HepG2 (cell line): ENCODE measurements around the gene TMEM107. TPM values are rescaled to one million over a fixed set of nuclear protein-coding genes. Genes with fewer than 3 reads are reported as not detected.
A peak's percentile ranks its signal among the peaks of the same experiment; 100 is the strongest.

Source experiments
- CREB3 ChIP-seq: sonication (generic); formaldehyde crosslinking; IDR thresholded peaks from 2 replicates; pipeline ENCODE4 v1.5.0; 2020; ENCODE audit warnings: missing genetic modification reagents
- FOXP1 ChIP-seq, 2 experiments: fragments of 450-650 bp in 1 of 2; IDR thresholded peaks; 2 replicates each; pipeline ENCODE4 v1.6.1; 2017 to 2018; ENCODE audit warnings: antibody characterized with exemption in 1 of 2
- KDM5B ChIP-seq: sonication (generic); formaldehyde crosslinking; IDR thresholded peaks from 2 replicates; pipeline ENCODE4 v1.4.0; 2020; ENCODE audit warnings: missing genetic modification reagents, mild to moderate bottlenecking, borderline replicate concordance
- MAZ ChIP-seq, 2 experiments: sonication (generic) in 1 of 2; formaldehyde crosslinking in 1 of 2; IDR thresholded peaks; 2 replicates each; pipeline versions ENCODE4 v1.5.0 to v1.6.1; 2012 to 2020; ENCODE audit warnings: low read depth in 2 of 2, mild to moderate bottlenecking in 2 of 2, borderline replicate concordance in 1 of 2, improper control_type of control experiment in 1 of 2, low read length in 1 of 2, missing genetic modification reagents in 1 of 2, moderate library complexity in 1 of 2
- NFE2L1 ChIP-seq: sonication (generic); formaldehyde crosslinking; IDR thresholded peaks from 2 replicates; pipeline ENCODE4 v1.4.0; 2020; ENCODE audit warnings: missing genetic modification reagents, mild to moderate bottlenecking, borderline replicate concordance
- PCBP2 ChIP-seq: fragments of 200-400 bp; formaldehyde crosslinking; optimal IDR thresholded peaks from 2 replicates; pipeline ENCODE3; 2018; ENCODE audit warnings: low read length, low read depth; ENCODE audit not compliant: poor library complexity, severe bottlenecking
- RBM22 ChIP-seq: fragments of 200-400 bp; formaldehyde crosslinking; optimal IDR thresholded peaks from 2 replicates; pipeline ENCODE3; 2017; ENCODE audit warnings: mild to moderate bottlenecking, low read length, moderate library complexity
- RELA ChIP-seq: sonication (generic); formaldehyde crosslinking; IDR thresholded peaks from 2 replicates; pipeline ENCODE4 v1.4.0; 2020; ENCODE audit warnings: missing genetic modification reagents
- TCF7 ChIP-seq: sonication (generic); IDR thresholded peaks from 2 replicates; pipeline ENCODE4 v1.6.1; 2016; ENCODE audit warnings: antibody characterized with exemption, low read depth
- USF2 ChIP-seq, 2 experiments: sonication (generic) in 1 of 2; formaldehyde crosslinking in 1 of 2; IDR thresholded peaks; 2 replicates each; pipeline versions ENCODE4 v1.5.1 to v1.6.1; 2011 to 2020; ENCODE audit warnings: borderline replicate concordance in 1 of 2, low read depth in 1 of 2, low read length in 1 of 2, mild to moderate bottlenecking in 1 of 2, missing genetic modification reagents in 1 of 2, moderate library complexity in 1 of 2
- ZBTB33 ChIP-seq: sonication (generic); formaldehyde crosslinking; IDR thresholded peaks from 2 replicates; pipeline ENCODE4 v1.4.0; 2020; ENCODE audit warnings: missing genetic modification reagents
- ZMYM2 ChIP-seq: sonication (generic); formaldehyde crosslinking; IDR thresholded peaks from 2 replicates; pipeline ENCODE4 v1.8.0; 2022; ENCODE audit warnings: mild to moderate bottlenecking, missing genetic modification reagents
- ZNF326 ChIP-seq: sonication (generic); formaldehyde crosslinking; IDR thresholded peaks from 2 replicates; pipeline ENCODE4 v1.4.0; 2020; ENCODE audit warnings: missing genetic modification reagents, borderline replicate concordance
- ZNF619 ChIP-seq: sonication (generic); formaldehyde crosslinking; IDR thresholded peaks from 2 replicates; pipeline ENCODE4 v1.4.0; 2020; ENCODE audit warnings: mild to moderate bottlenecking, missing genetic modification reagents
- ZNF747 ChIP-seq: sonication (generic); formaldehyde crosslinking; IDR thresholded peaks from 2 replicates; pipeline ENCODE4 v1.8.1; 2023; ENCODE audit warnings: missing genetic modification reagents, mild to moderate bottlenecking, borderline replicate concordance
- polyA plus RNA-seq, 8 experiments: library from polyadenylated mRNA; depleted of rRNA in 3 of 8; stranded (reverse) in 7 of 8; unstranded in 1 of 8; fragments of >200 nt; fragmentation: Illumina TruSeq in 4 of 8; extraction: Trizol in 4 of 8; gene quantifications; 2 replicates each; pipeline versions ENCODE4 v1.2.1 to v1.2.3, GENCODE V29; 2011 to 2016; ENCODE audit warnings: low read depth in 4 of 8, missing spikeins in 1 of 8, mixed read lengths in 1 of 8; ENCODE audit not compliant: insufficient read depth in 1 of 8
- total RNA-seq, 5 experiments: library from RNA; depleted of rRNA; stranded (reverse); fragments of >200 nt; fragmentation: Illumina TruSeq; extraction: Trizol; gene quantifications; 2 replicates each; pipeline ENCODE4 v1.2.3, GENCODE V29; 2016; ENCODE audit warnings: low read depth in 1 of 5
- TF ChIP-seq, protein P1 (sequence below): sonication (generic); formaldehyde crosslinking; IDR thresholded peaks from 2 replicates; pipeline ENCODE4 v1.5.0; 2020; ENCODE audit warnings: mild to moderate bottlenecking, missing genetic modification reagents, moderate library complexity
- TF ChIP-seq, protein P2 (sequence below): IDR thresholded peaks from 2 replicates; pipeline ENCODE4 v1.6.1; 2018; ENCODE audit warnings: missing genetic modification reagents, mild to moderate bottlenecking, missing compliant biosample characterization

TMEM107 gene
- total and polyA plus RNA-seq, 2 of the 13 experiments (the other 11 are each of a cell fraction or from before 2014, with no cell fraction given): 7.2 to 15.3 TPM

DNA sequence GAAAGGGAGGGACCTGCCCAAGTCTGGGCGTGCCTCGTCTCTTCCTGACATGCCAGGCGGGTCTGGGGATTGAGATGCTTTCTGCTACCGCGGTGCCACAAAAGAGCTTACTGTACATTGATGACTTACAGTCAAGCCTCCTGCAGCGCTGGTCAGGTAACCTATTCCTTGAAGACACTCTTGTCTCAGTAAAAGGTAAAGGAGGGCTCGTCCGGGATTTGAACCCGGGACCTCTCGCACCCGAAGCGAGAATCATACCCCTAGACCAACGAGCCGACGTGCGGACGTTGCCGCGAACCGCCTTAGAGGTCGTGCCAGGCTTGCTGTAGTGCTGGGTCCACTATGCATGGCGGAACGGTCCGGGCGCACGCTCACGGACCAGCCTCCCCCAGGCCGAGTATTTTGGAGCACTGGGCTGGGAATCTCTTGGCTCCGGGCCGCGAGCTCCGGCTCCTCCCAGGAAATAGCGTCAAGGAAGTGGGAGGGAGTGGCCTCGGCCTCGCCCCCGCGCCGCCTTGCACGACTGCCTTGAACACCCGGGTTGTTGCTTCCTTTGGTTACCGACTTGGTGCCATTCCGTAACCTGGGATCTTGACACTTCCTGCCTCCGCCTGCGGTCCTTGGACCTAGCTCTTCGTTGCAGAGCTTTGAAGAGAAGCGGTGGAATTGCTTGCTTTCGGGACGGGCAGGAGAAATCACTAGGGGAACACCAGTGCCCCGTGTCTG lies 46.6 kb upstream of the TMEM107 start (continued):
- TF ChIP-seq, protein P1, sequence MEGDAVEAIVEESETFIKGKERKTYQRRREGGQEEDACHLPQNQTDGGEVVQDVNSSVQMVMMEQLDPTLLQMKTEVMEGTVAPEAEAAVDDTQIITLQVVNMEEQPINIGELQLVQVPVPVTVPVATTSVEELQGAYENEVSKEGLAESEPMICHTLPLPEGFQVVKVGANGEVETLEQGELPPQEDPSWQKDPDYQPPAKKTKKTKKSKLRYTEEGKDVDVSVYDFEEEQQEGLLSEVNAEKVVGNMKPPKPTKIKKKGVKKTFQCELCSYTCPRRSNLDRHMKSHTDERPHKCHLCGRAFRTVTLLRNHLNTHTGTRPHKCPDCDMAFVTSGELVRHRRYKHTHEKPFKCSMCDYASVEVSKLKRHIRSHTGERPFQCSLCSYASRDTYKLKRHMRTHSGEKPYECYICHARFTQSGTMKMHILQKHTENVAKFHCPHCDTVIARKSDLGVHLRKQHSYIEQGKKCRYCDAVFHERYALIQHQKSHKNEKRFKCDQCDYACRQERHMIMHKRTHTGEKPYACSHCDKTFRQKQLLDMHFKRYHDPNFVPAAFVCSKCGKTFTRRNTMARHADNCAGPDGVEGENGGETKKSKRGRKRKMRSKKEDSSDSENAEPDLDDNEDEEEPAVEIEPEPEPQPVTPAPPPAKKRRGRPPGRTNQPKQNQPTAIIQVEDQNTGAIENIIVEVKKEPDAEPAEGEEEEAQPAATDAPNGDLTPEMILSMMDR (CRISPR knock-in tag): no peak
- TF ChIP-seq ZNF326 (CRISPR knock-in tag): no peak
- TF ChIP-seq CREB3 (CRISPR knock-in tag): no peak
- no peak for TF ChIP-seq TCF7
- no peak for TF ChIP-seq PCBP2
- TF ChIP-seq FOXP1 (IDR thresholded peaks at IDR 0.05): no peak
- TF ChIP-seq FOXP1 (CRISPR knock-in tag; IDR thresholded peaks at IDR 0.05): 0 out of 2 replicates have a peak, but pooled peaks have one; percentile 5
- peak; percentile 2; the same call in 1 of the 2 replicates for TF ChIP-seq KDM5B (CRISPR knock-in tag)
- TF ChIP-seq ZNF619 (CRISPR knock-in tag): no peak; the same call in 1 of the 2 replicates
- TF ChIP-seq RBM22: peak; percentile 91
- no peak; the same call in none of the 2 replicates for TF ChIP-seq ZMYM2 (CRISPR knock-in tag)
- no peak; the same call in 1 of the 2 replicates for TF ChIP-seq MAZ (IDR thresholded peaks at IDR 0.05; ENCODE audit: borderline replicate concordance, low read depth, low read length)
- peak; percentile 93 for TF ChIP-seq MAZ (CRISPR knock-in tag; IDR thresholded peaks at IDR 0.05; ENCODE audit: low read depth)
- no peak for TF ChIP-seq RELA (CRISPR knock-in tag)
- TF ChIP-seq ZNF747 (CRISPR knock-in tag): peak; percentile 63
- TF ChIP-seq USF2 (IDR thresholded peaks at IDR 0.05; ENCODE audit: low read depth, low read length): no peak
- no peak; the same call in 1 of the 2 replicates for TF ChIP-seq USF2 (CRISPR knock-in tag; IDR thresholded peaks at IDR 0.05; ENCODE audit: borderline replicate concordance)
- peak; percentile 46; the same call in 1 of the 2 replicates for TF ChIP-seq ZBTB33 (CRISPR knock-in tag)
- no peak; the same call in 1 of the 2 replicates for TF ChIP-seq NFE2L1 (CRISPR knock-in tag)
- TF ChIP-seq, protein P2, sequence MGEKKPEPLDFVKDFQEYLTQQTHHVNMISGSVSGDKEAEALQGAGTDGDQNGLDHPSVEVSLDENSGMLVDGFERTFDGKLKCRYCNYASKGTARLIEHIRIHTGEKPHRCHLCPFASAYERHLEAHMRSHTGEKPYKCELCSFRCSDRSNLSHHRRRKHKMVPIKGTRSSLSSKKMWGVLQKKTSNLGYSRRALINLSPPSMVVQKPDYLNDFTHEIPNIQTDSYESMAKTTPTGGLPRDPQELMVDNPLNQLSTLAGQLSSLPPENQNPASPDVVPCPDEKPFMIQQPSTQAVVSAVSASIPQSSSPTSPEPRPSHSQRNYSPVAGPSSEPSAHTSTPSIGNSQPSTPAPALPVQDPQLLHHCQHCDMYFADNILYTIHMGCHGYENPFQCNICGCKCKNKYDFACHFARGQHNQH (CRISPR knock-in tag): no peak; the same call in 1 of the 2 replicates
